Posterior cingulate gyrus (tissue), 11 donors: ENCODE data around the gene ABCB1.
"Not testable (repeated sequence)": the region's sequence is repeated elsewhere in the genome, so short reads cannot be mapped to it uniquely, and the experiment has no call there.

ENCODE experiments used
- DNase-seq, 10 donors: peaks; one replicate each; pipeline versions ENCODE4 v3.0.0 to v3.0.0-alpha.2; 2020 to 2021; ENCODE audit warnings: mixed read lengths in 3 of 10
- intact Hi-C: fragments of 100-400 bp; cut with DNase I; formaldehyde crosslinking; loops from one replicate; pipeline ENCODE4 v1.15.1; 2023

The ABCB1 gene

GRCh38 chr7:87475359-87476178, 125.1 kb downstream of the ABCB1 start, which contains the start of gene ABCB4:
ABCB4 (minus strand) TSS chr7:87475680; CDS start chr7:87475465, 215 bp downstream.
- intact Hi-C loops: no loop called here
- peak in 3 of 10 donors; percentile 44 to 84 (median 80) for DNase-seq

GRCh38 chr7:87474533-87475358, 125.9 kb downstream of the ABCB1 start:
- DNase-seq: no peak
- intact Hi-C loops: no loop called here

GRCh38 chr7:87473986-87474385, 126.7 kb downstream of the ABCB1 start:
- intact Hi-C loops: no loop called here
- DNase-seq: no peak

DNA sequence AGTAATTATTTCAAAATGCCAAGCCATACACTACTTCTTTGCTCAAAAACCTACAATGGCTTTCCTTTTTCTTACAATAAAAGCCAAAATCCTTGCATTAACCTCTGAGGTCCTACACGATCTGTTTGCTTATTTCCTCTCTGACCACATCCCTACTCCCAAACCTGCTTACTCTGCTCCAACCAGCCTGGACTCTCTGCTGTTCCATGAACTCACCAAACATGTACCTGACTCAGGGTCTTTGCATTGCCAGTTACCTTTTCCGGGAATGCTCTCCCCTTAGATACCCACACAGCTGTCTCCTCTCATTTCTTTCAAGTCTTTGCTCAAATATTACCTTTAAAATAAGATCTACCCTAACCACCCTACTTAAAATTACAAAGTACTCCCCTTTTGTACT, 127.5 kb downstream of the ABCB1 start:
- DNase-seq: no peak
- intact Hi-C loops: no loop called here

- intact Hi-C loops: no loop called here
- DNase-seq: no peak
Observed at GRCh38 chr7:87471473-87471872, 129.2 kb downstream of the ABCB1 start.

DNA sequence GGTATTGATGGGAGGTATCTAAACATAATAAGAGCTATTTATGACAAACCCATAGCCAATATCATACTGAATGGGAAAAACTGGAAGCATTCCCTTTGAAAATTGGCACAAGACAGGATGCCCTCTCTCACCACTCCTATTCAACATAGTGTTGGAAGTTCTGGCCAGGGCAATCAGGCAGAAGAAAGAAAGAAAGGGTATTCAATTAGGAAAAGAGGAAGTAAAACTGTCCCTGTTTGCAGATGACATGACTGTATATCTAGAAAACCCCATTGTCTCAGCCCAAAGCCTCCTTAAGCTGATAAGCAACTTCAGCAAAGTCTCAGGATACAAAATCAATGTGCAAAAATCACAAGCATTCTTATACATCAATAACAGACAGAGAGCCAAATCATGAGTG, 131.5 kb downstream of the ABCB1 start:
- intact Hi-C loops, DNase-seq: not testable (repeated sequence)

DNA sequence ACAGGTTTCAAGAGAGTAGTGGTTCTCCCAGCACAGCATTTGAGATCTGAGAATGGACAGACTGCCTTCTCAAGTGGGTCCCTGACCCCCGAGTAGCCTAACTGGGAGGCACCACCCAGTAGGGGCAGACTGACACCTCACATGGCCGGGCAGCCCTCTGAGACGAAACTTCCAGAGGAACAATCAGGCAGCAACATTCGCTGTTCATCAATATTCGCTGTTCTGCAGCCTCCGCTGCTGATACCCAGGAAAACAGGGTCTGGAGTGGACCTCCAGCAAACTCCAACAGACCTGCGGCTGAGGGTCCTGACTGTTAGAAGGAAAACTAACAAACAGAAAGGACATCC, 135.2 kb downstream of the ABCB1 start:
- intact Hi-C loops, DNase-seq: not testable (repeated sequence)

DNA sequence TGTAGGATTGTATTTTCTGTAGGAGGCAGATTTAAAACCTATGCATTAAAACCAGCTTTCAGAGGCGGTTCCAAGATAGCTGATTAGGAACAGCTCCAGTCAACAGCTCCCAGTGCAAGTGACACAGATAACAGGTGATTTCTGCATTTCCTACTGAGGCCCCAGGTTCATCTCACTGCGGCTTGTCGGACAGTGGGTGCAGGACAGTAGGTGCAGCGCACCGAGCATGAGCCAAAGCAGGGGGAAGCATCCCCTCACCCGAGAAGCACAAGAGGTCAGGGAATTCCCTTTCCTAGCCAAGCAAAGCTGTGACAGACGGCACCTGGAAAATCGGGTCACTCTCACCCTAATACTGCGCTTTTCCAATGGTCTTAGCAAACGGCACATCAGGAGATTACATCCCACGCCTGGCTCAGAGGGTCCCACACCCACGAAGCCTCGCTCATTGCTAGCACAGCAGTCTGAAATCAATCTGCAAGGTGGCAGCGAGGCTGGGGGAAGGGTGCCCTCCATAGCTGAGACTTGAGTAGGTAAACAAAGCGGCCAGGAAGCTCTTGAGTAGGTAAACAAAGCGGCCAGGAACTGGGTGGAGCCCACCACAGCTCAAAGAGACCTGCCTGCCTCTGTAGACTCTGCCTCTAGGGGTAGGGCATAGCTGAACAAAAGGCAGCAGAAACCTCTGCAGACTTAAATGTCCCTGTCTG, 135.7 kb downstream of the ABCB1 start:
- intact Hi-C loops: not testable (repeated sequence)

DNA sequence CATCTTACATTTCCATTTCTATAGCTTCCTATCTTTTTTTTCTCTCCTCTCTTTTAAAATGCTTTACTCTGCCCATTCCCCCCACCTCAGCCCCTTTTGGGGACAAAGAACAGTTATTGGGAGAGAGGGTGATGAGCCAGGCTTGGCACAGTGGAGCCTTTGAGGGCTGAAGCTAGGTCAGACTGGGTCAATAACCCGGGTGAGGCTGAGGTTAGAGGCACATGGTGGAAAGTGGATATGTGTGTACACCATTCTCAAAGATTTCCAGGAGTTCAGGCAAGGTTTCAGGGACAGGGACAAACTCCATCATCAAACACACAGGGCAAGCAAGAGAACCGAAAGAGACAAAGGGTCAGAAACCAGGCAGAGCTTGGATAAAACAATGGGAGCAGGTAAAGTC, 136.7 kb downstream of the ABCB1 start:
- intact Hi-C loops: no loop called here
- DNase-seq: no peak

More for the DNA sequence above, 135.7 kb downstream of the ABCB1 start:
- DNase-seq: peak in 1 of 10 donors; percentile 55

- DNase-seq, intact Hi-C loops: not testable (repeated sequence)
Observed at GRCh38 chr7:87460444-87460843, 140.2 kb downstream of the ABCB1 start.

- DNase-seq: no peak
- intact Hi-C loops: no loop called here
Observed at GRCh38 chr7:87459941-87460340, 140.7 kb downstream of the ABCB1 start.

DNA sequence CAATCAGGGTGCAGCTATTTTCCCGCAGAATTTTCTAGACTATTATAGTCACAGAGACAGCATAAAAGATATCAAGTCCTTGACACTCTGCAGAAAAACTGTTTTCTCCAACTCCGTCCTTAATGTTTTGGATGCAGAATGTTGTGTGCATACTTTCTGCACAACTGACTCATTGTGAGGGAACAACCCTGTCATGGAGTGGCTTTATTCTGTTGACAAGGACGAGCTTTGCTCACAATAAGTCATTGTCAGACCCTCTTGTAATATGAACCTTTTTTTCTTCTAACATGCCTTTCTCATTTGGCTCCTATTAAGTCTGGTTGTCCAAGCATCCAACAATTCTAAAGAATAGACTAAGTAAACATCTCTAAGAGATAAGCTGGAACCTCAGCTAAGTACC, 142.5 kb downstream of the ABCB1 start:
- intact Hi-C loops: no loop called here
- DNase-seq: no peak

- no peak for DNase-seq
- intact Hi-C loops: no loop called here
Observed at GRCh38 chr7:87456247-87456646, 144.4 kb downstream of the ABCB1 start.
